ENCODE results near the gene DDA1. TPM values are rescaled to one million over a fixed set of nuclear protein-coding genes. Genes with fewer than 3 reads are reported as not detected.
A peak's percentile ranks its signal among the peaks of the same experiment; 100 is the strongest.

The DDA1 gene
- total RNA-seq, 1 donor from 2014 or later = 30.4 TPM

DNA sequence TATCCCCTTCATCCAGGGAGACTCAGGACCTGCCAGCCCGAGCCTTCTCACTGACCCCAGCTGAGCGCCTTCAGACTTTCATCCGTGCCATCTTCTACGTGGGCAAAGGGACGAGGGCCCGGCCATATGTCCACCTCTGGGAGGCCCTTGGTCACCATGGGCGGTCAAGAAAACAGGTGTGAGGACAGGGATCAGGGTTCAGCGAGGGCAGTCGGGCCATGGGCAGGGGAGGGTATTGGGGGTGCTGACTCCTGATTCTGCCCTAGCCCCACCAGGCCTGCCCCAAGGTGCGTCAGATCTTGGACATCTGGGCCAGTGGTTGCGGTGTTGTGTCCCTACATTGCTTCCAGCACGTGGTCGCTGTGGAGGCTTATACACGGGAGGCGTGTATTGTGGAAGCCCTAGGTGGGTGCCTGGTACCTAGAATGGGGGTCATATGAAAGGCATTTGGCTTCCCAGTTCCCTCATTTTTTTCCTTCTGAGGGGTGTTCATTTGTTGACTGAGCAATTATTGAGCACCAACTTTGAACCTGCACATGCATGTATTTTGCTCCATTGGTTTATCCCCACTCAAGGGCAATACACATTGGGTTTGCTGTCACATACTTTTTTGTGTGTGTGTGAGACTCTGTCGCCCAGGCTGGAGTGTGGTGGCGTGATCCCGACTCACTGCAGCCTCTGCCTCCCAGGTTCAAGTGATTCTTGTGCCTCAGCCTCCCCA, 23.8 kb upstream of the DDA1 start:
- Histone ChIP-seq H3K9me3 (no peaks in the 10 kb centered on the region), H3K4me3 (no peak overlapping the region), H3K27me3 (peaks cover 18% of the 10 kb centered on the region), H3K4me1 (peaks cover 16% of the 10 kb centered on the region), H3K27ac (no peak overlapping the region), H3K36me3 (no peaks in the 10 kb centered on the region)
- intact Hi-C loops (cut with DNase I) = no loop called here
- TF ChIP-seq, protein P1, sequence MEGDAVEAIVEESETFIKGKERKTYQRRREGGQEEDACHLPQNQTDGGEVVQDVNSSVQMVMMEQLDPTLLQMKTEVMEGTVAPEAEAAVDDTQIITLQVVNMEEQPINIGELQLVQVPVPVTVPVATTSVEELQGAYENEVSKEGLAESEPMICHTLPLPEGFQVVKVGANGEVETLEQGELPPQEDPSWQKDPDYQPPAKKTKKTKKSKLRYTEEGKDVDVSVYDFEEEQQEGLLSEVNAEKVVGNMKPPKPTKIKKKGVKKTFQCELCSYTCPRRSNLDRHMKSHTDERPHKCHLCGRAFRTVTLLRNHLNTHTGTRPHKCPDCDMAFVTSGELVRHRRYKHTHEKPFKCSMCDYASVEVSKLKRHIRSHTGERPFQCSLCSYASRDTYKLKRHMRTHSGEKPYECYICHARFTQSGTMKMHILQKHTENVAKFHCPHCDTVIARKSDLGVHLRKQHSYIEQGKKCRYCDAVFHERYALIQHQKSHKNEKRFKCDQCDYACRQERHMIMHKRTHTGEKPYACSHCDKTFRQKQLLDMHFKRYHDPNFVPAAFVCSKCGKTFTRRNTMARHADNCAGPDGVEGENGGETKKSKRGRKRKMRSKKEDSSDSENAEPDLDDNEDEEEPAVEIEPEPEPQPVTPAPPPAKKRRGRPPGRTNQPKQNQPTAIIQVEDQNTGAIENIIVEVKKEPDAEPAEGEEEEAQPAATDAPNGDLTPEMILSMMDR (IDR thresholded peaks at IDR 0.05) = no peak
- DNase-seq (no peak), ATAC-seq (no peak)

DNA sequence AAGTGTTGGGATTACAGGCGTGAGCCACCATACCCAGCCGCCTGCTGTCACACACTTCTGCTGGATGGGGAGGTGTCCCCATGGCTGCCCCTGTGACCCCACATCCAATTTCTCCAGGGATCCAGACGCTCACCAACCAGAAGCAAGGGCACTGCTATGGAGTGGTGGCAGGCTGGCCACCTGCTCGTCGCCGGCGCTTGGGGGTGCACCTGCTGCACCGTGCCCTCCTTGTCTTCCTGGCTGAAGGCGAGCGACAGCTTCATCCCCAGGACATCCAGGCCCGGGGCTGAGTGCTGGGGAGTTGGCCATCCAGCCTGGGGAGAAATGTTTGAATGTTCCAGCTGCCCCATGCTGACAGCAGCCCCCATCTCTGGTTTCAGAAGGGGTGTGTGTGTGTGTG, 23.1 kb upstream of the DDA1 start:
- peaks cover 15% of the 10 kb centered on the region for H3K4me1 ChIP-seq
- no peak overlapping the region for H3K4me3 ChIP-seq
- TF ChIP-seq, protein P1 (IDR thresholded peaks at IDR 0.05) = no peak
- intact Hi-C loops (cut with DNase I) = no loop called here
- DNase-seq (no peak), ATAC-seq (no peak)
- no peak overlapping the region for H3K27ac ChIP-seq
- no peaks in the 10 kb centered on the region for H3K9me3 ChIP-seq
- no peaks in the 10 kb centered on the region for H3K36me3 ChIP-seq
- peaks cover 12% of the 10 kb centered on the region for H3K27me3 ChIP-seq

DNA sequence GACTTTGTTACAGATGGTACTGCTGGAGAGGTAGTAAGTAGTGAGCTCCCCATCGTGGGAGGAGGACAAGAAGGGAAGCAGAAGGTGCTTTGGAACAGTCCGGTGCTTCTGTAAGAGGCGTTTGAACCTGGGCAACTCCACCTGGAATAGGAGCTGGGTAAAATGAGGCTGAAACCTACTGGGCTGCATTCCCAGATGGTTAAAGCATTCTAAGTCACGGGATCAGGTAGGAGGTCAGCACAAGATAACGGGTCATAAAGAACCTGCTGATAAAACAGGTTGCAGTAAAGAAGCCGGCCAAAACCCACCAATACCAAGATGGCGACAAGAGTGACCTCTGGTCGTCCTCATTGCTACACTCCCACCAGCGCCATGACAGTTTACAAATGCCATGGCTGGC, 22.6 kb upstream of the DDA1 start:
- intact Hi-C loops (cut with DNase I) = no loop called here
- Histone ChIP-seq H3K27me3 (peaks cover 7% of the 10 kb centered on the region), H3K4me3 (no peak overlapping the region), H3K27ac (no peak overlapping the region), H3K4me1 (peaks cover 11% of the 10 kb centered on the region), H3K9me3 (no peaks in the 10 kb centered on the region), H3K36me3 (no peaks in the 10 kb centered on the region)
- TF ChIP-seq, protein P1 (IDR thresholded peaks at IDR 0.05) = no peak
- ATAC-seq = no peak
- DNase-seq = no peak

DNA sequence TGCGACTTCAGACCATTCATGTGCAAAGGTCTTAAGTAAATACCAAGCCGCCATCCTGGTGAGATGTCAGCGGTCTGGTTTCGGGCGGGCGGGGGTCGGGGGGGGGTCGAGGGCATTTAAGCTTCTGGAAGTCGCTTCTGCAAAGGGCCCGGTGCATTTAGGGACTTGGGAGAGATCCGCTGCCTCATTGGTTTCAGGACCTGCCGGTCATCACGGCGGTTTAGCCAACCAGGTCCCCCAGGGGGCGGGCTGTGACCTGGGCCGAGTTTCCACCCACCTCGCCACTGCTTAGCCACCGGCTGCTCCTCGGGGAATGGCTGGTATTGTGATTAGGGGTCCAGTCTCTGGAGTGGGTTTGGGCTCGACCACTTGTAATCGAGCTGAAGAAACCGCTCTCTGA, 19.9 kb upstream of the DDA1 start:
- H3K4me1 ChIP-seq = peaks cover 8% of the 10 kb centered on the region
- no peaks in the 10 kb centered on the region for H3K27me3 ChIP-seq
- H3K9me3 ChIP-seq = no peaks in the 10 kb centered on the region
- no peak overlapping the region for H3K27ac ChIP-seq
- no peaks in the 10 kb centered on the region for H3K36me3 ChIP-seq
- ATAC-seq (peak; percentile 28), DNase-seq (peak; percentile 79)
- H3K4me3 ChIP-seq = no peak overlapping the region
- intact Hi-C loops (cut with DNase I) = no loop called here
- TF ChIP-seq, protein P1 (IDR thresholded peaks at IDR 0.05) = no peak

DNA sequence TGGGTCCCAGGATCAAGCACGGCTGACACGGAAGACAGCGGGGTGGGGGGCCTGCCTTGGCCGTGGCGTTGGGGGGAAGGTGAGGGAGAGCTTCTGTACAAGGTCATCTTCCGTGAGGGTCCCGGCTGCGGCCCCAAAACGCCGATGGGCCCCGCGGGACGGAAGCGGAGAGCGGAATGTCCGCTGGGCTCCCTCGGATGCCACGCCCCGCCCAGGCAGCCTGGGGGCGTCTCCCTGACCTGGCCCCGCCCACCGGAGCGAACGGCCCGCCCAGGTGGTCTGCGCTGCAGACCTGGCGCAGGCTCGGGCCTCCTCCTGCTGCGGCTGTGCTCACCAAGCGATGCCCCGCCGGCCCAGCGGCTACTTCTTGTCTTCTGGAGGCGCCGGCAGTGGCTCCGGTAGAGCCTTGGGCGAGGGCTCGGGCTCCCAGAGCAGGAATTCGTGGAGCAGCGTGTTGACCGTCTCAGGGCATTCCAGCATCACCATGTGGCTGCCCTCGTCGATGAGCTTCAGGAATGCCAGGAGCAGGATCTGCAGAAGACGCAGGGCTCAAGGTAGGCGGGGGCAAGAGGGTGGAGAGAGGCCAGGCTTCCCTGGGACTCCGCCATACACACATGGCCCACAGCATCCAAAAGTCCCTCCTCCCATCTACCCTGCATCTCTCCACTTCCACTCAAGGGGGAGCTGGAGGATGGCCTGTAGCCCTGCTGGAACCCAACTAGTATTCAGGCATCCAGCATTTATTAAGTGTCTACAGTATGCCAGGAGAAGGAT, 16.9 kb upstream of the DDA1 start:
- intact Hi-C loops (cut with DNase I) = no loop called here
- peak; percentile 81 for DNase-seq

More for the DNA sequence above, 16.9 kb upstream of the DDA1 start:
- peaks cover 8% of the 10 kb centered on the region for H3K4me1 ChIP-seq
- H3K36me3 ChIP-seq = no peaks in the 10 kb centered on the region
- peak; percentile 94 for ATAC-seq
- peak overlapping the region; percentile 40 for H3K27ac ChIP-seq
- no peaks in the 10 kb centered on the region for H3K27me3 ChIP-seq
- H3K9me3 ChIP-seq = no peaks in the 10 kb centered on the region
- TF ChIP-seq, protein P1 (IDR thresholded peaks at IDR 0.05) = peak; percentile 76
- H3K4me3 ChIP-seq = peak overlapping the region; percentile 59
